Stomach smooth muscle (tissue), 2 donors: Measurements from ENCODE around the gene CFDP1.
"Not testable (repeated sequence)": the region's sequence is repeated elsewhere in the genome, so short reads cannot be mapped to it uniquely, and the experiment has no call there.

Experiments used
- H3K27ac ChIP-seq: one replicate; pipeline ENCODE4 v1.7.0; 2013; ENCODE audit warnings: mild to moderate bottlenecking, low read length, inconsistent platforms
- H3K27me3 ChIP-seq, 2 donors: one replicate each; pipeline ENCODE4 v1.7.0; 2013; ENCODE audit warnings: low read length in 2 of 2; ENCODE audit not compliant: insufficient read depth in 2 of 2, control insufficient read depth in 1 of 2
- H3K36me3 ChIP-seq, 2 donors: one replicate each; pipeline ENCODE4 v1.7.0; 2013; ENCODE audit warnings: low read length in 2 of 2; ENCODE audit not compliant: control insufficient read depth in 2 of 2, insufficient read depth in 2 of 2
- H3K4me1 ChIP-seq: one replicate; pipeline ENCODE4 v1.7.0; 2013; ENCODE audit warnings: low read length; ENCODE audit not compliant: control insufficient read depth, insufficient read depth
- H3K4me3 ChIP-seq, 2 donors: one replicate each; pipeline ENCODE4 v1.7.0; 2013; ENCODE audit warnings: low read length in 2 of 2
- H3K9ac ChIP-seq, 2 donors: one replicate each; pipeline ENCODE4 v1.7.0; 2013; ENCODE audit warnings: low read length in 2 of 2, mild to moderate bottlenecking in 1 of 2
- H3K9me3 ChIP-seq, 2 donors: one replicate each; pipeline ENCODE4 v1.7.0; 2013; ENCODE audit warnings: low read length in 2 of 2; ENCODE audit not compliant: control insufficient read depth in 2 of 2
- donor health status: healthy.
- donor health status: Pancreatic carcinoma.

The CFDP1 gene

DNA sequence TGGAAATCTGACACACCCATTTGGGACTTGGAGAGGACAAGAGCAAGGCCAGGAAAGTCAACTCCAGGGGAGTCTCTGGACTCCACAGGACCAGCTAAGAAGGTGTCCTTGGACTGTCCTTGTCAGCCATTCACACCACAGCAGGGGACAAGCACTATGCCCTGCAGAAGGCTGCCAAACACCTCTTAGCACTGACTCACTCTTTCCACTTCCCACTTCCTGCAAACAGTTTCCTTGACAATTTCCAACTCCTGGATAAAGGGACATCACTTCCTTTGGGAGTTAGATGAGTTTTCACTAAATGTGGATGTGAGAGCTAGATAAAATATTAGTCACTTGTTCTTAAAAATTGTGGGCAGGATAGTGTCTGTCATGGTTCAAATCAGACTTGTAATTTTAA is 144.1 kb downstream of the CFDP1 start:
- peak overlapping the region in 1 of 2 donors; percentile 42 for H3K9ac ChIP-seq
- no peaks in the 10 kb centered on the region for H3K4me1 ChIP-seq
- no peaks in the 10 kb centered on the region for H3K9me3 ChIP-seq
- no peak overlapping the region for H3K27ac ChIP-seq
- peaks cover 0 to 12% of the 10 kb centered on the region in 2 donors for H3K36me3 ChIP-seq
- no peak overlapping the region for H3K4me3 ChIP-seq
- H3K27me3 ChIP-seq, result no peaks in the 10 kb centered on the region

DNA sequence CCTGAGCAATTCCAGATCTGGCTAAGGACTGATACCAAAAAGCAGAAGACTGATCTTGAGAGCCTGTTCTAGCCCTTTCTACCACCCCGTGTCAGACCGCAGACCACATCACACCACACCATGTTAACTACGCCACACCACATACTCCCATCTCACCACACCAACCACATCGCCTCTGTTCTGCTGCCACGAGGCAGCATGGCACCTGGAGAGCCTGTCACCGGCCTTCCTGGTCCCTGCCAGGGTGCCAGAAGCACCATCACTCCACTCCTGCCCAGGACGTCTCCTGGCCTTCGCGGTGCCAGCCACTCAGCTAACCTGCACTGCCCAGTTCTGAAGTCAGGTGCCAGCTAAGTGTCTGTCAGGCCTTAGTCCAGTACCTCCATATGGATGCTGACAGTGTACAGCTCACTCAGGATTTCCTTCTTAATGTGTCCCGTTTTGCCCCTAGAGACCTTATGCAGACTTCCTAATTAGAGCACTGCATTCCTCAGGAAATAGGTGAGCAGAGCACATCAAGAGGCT is 144.6 kb downstream of the CFDP1 start:
- Histone ChIP-seq H3K9me3 (no peaks in the 10 kb centered on the region), H3K27me3 (no peaks in the 10 kb centered on the region), H3K4me1 (no peaks in the 10 kb centered on the region), H3K9ac (no peak overlapping the region), H3K27ac (no peak overlapping the region), H3K4me3 (no peak overlapping the region), H3K36me3 (peaks cover 0 to 12% of the 10 kb centered on the region in 2 donors)

DNA sequence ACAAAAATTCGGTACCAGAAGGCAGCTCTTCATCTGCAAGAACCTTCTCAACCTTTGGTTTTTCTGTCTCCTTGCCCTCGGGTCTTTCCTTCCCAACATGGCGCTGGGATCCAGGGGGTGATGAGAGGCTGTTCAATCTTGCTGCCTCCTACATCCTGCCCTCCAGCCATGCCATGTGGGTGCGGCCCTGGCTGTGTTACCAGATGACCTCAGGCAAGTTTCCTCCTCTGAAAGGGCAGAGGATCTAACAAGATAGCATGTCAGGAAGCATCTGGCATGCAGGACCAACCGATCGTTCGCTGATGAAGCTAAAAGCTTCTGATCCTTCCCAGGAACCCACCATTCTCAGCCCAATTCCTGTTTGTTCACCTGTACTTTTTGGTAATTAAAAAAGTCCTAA is 145.1 kb downstream of the CFDP1 start:
- no peak overlapping the region for H3K4me3 ChIP-seq
- H3K9ac ChIP-seq, result no peak overlapping the region
- peaks cover 0 to 12% of the 10 kb centered on the region in 2 donors for H3K36me3 ChIP-seq
- H3K9me3 ChIP-seq, result no peaks in the 10 kb centered on the region
- H3K27ac ChIP-seq, result no peak overlapping the region
- H3K4me1 ChIP-seq, result no peaks in the 10 kb centered on the region
- no peaks in the 10 kb centered on the region for H3K27me3 ChIP-seq

DNA sequence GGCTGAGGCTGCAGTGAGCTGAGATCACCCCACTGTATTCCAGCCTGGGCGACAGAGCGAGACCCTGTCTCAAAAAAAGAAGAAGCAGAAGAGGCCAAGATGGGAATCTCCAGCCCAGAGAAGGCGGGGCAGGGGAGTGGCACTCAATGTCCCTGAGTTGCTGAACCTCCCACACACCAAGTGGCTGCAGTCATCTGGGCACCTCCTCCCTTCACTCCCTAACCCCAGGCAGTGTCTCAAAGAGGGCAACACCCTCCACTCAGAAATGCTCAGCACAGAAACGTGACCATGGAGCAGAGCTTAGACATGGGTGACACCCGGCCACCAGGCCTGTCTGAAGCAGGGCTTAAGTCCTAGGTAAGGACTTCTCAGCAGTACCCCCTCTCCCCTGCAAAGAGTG is 145.6 kb downstream of the CFDP1 start:
- no peaks in the 10 kb centered on the region for H3K27me3 ChIP-seq
- H3K36me3 ChIP-seq, result peaks cover 0 to 12% of the 10 kb centered on the region in 2 donors
- no peaks in the 10 kb centered on the region for H3K9me3 ChIP-seq
- H3K4me3 ChIP-seq, result no peak overlapping the region
- no peak overlapping the region for H3K9ac ChIP-seq
- H3K4me1 ChIP-seq, result no peaks in the 10 kb centered on the region
- no peak overlapping the region for H3K27ac ChIP-seq

DNA sequence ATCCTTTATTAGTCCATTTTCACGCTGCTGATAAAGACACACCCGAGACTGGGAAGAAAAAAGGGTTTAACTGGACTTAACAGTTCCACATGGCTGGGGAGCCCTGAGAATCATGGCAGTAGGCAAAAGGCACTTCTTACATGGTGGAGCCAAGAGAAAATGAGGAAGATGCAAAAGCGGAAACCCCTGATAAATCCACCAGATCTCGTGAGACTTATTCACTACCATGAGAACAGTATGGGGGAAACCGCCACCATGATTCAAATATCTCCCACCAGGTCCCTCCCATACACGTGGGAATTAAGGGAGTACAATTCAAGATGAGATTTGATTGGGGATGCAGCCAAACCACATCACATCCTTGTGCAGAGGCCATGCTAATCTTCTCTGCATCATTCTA is 146.9 kb downstream of the CFDP1 start:
- Histone ChIP-seq H3K27me3 (no peaks in the 10 kb centered on the region), H3K9ac (no peak overlapping the region), H3K9me3 (no peaks in the 10 kb centered on the region), H3K27ac (no peak overlapping the region), H3K4me3 (no peak overlapping the region), H3K36me3 (peaks cover 0 to 7% of the 10 kb centered on the region in 2 donors), H3K4me1 (no peaks in the 10 kb centered on the region)

DNA sequence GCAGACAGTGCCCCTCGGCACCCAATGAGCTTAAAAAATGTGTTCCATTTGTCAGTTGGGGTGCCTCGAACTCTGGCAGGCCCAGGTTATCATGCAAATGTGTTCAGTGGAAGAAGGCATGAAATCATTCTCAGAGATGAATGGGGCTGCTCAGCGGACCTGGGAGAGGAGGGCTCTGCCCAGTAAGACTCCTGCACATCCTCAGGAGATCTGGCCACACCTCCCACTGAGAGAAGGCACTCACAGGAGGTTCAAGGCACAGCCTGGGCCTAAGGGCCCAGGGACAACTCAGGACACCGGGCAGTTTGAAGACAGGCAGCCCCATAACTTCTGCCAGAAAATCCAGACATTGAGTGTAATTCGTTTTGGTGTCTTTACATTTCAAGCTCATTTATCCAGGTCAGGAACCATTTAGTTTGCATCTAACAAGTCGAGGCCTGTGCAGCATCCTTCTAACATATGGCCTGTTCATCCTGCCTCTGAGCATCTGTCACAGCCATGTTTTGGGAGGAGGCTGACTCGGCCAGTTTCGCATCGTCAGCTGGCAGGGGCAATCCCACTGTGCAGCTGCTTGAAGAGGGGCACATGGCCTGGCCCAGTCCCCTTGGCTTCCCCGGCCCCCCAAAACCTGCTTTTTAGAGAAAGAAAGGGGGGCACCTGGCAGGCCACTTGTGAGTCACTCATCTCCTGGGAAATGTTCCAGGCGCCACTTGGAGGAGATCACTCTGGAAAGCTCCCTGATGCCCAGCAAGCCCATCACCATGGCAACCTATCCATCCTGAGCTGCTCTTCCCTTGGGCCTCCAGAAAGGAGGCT is 150.6 kb downstream of the CFDP1 start:
- H3K27me3 ChIP-seq, result no peaks in the 10 kb centered on the region
- H3K27ac ChIP-seq, result no peak overlapping the region
- H3K4me1 ChIP-seq, result peaks cover 4% of the 10 kb centered on the region
- no peaks in the 10 kb centered on the region for H3K9me3 ChIP-seq
- peaks cover 0 to 3% of the 10 kb centered on the region in 2 donors for H3K36me3 ChIP-seq
- H3K9ac ChIP-seq, result no peak overlapping the region
- no peak overlapping the region for H3K4me3 ChIP-seq

DNA sequence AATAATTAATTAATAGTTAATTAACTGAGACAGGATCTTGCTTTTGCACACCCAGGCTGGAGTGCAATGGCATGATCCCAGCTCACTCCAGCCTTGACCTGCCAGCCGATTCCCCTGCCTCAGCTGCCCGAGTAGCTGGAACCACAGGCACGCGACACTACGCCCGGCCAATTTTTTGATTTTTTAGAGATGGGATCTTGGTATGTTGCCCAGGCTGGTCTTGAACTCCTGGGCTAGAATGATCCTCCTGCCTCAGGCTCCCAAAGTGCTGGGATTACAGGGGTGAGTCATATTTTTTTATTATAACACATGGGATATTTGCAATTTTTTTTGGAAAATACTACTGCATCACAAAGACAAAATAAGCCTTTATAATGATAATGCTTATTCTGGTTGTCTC is 151.5 kb downstream of the CFDP1 start:
- peaks cover 4% of the 10 kb centered on the region for H3K4me1 ChIP-seq
- H3K36me3 ChIP-seq, result peaks cover 0 to 3% of the 10 kb centered on the region in 2 donors
- no peak overlapping the region for H3K4me3 ChIP-seq
- H3K9me3 ChIP-seq, result no peaks in the 10 kb centered on the region
- H3K9ac ChIP-seq, result no peak overlapping the region
- no peak overlapping the region for H3K27ac ChIP-seq
- H3K27me3 ChIP-seq, result no peaks in the 10 kb centered on the region

DNA sequence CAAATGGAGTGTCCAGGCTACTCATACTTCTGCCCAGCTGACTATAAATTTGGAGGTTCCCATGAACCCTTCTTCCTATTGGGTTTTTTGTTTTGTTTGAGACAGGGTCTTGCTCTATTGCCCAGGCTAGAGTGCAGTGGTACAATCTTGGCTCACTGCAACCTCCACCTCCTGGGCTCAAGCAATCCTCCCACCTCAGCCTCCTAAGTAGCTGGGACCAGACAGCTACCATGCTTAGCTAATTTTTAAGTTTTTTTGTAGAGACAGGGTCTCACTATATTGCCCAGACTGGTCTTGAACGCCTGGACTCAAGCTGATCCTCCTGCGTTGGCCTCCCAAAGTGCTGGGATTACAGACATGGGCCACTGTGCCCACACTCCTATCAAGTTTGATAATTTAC is 152.3 kb downstream of the CFDP1 start:
- not testable (repeated sequence) for H3K9me3 ChIP-seq, H3K4me1 ChIP-seq, H3K27me3 ChIP-seq, H3K9ac ChIP-seq, H3K27ac ChIP-seq, H3K36me3 ChIP-seq, H3K4me3 ChIP-seq

DNA sequence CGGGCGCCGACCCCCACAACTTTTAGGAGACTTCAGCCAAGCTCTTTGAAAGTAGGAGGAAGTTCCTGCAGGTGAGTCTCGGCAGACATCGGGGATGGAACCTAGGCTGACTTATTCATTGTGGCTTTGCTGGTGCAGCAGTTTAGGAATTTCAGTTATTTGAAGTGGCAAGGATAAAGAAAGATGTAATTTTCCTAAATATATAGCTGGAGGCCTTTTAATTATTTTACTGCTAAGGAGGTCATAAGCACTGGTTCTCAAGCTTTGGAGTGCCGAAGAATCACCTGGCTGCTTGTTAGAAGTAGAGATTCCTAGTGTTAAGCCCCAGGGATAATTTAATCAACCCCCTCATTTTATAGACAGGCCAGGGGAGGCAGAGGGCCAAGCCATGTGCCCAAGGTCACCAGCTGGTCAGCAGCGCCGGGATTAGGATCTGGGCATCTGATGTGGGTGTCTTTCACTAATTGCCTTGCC is 152.9 kb downstream of the CFDP1 start:
- Histone ChIP-seq H3K27ac (no peak overlapping the region), H3K9ac (no peak overlapping the region), H3K27me3 (no peaks in the 10 kb centered on the region), H3K4me3 (no peak overlapping the region), H3K36me3 (peaks cover 0 to 3% of the 10 kb centered on the region in 2 donors), H3K9me3 (no peaks in the 10 kb centered on the region), H3K4me1 (peaks cover 4% of the 10 kb centered on the region)

DNA sequence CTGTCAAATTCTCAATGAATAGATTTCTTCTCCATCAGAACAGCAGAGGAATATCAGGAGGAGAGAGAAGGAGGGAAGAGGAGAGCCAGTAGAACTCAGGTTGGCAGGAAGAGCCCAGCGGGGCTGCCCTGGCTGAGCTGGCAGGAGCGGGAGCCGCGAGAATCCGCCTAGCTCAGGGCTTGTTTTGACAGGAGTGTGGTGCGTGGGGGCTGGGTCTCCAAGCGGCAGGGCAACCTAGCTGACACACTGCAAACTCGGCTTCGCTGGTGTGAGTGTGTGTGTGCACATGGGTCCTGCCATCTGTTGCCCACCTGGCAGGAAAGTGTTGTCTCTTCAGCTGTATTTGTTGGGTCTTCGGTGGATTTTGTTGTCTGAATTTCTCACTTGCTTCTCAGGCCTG is 154.0 kb downstream of the CFDP1 start:
- H3K9ac ChIP-seq, result no peak overlapping the region
- no peak overlapping the region for H3K27ac ChIP-seq
- H3K4me3 ChIP-seq, result no peak overlapping the region
- no peaks in the 10 kb centered on the region for H3K9me3 ChIP-seq
- no peaks in the 10 kb centered on the region for H3K27me3 ChIP-seq
- peaks cover 4% of the 10 kb centered on the region for H3K4me1 ChIP-seq
- no peaks in the 10 kb centered on the region for H3K36me3 ChIP-seq
